GM18858 (cell line): ENCODE results near the gene SLC13A1.
"Not testable (repeated sequence)": the region's sequence is repeated elsewhere in the genome, so short reads cannot be mapped to it uniquely, and the experiment has no call there.

ENCODE experiments used
- ATAC-seq: cut with Tn5 transposase; IDR thresholded peaks from one replicate; pipeline ENCODE4 v1.9.1; 2021; ENCODE audit not compliant: unreplicated experiment

SLC13A1 gene

DNA sequence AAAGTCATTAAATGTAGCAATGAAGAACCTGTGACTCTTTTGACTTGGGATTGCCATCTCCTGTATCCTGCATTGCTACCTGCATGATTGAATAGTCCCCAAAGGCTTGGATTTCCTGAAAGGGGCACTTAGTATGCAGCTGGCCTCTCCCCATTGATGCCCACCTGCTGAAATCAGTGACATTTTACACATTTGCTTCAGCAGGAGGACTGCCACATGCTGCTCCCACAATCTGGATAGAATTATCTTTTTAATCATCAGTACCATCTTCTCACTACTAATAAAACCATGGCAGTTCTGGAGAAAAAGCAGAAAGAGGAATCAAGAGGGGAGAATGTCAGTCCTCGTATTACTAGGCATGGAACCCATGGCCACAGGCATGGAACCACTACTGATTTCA is 67.8 kb downstream of the SLC13A1 start:
- no peak for ATAC-seq

DNA sequence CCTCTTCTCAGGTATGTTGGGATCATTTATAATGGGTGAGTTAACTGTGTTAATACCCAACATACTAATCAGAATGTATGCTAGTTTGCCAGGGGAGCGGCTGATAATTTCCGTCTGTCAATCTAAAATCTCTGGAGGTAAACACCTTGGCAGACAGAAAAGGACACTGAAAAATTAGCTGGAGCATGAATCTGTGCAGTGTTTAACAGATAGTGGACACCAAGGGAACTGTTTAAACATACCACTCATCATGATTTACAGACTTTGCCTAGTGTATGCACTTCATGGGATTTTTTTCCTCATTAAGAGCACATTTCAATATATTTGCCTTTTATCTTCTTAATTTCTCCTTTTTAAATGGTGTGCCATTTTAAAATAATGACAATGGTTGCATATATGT is 68.2 kb downstream of the SLC13A1 start:
- ATAC-seq, result no peak

DNA sequence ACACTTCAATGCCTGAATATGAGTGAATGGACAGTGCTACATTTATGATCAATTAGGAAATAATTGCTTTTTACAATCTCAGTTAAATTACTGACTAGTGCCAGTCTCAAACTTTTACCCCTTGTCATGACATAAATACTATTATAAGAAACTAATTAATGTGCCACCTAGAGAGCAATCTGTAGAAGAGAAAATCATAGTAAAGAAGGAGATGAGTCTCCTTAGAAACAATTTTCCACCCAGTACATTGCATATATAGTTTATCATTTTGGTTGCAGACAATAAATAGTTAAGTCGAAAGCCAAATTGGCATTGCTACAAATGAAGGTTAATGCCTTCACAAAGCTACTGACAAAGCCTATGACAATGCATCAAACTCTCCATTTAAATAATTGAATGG is 68.6 kb downstream of the SLC13A1 start:
- no peak for ATAC-seq

DNA sequence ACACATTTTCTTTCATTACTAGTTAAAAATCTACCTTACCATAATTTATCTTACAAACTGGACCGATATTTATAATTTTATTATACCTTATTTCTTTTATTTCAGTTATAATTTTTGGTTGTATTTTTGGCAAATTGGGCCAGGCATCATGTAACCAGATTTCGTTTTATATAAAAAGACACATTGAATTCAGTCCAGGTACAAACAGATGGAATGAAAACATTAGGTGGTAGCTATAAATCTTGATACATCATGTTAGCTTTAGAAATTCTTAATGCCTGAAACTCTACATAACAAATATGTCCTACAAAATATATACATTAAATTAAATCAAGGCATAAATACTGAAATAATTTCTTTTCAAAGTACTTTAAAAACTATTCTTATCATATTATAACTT is 73.1 kb downstream of the SLC13A1 start:
- ATAC-seq, result no peak

DNA sequence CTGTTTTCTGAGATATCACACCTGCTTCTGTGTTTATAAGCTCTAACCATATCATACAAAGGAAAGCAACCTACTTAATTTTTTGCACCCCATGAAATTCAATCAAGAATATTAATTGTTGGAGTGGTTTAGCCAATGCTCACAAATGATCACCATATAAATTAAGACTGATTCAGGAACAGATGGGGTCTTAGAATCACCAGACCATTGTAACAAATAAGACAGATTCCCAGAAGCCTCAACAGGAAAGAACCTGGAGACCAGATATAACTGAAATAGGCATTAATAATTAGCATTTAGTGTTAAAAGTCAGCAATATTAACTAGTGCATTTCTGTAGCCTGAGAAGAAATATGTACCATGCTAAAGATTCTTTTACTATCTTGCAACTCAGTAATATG is 73.6 kb downstream of the SLC13A1 start:
- ATAC-seq, result no peak

DNA sequence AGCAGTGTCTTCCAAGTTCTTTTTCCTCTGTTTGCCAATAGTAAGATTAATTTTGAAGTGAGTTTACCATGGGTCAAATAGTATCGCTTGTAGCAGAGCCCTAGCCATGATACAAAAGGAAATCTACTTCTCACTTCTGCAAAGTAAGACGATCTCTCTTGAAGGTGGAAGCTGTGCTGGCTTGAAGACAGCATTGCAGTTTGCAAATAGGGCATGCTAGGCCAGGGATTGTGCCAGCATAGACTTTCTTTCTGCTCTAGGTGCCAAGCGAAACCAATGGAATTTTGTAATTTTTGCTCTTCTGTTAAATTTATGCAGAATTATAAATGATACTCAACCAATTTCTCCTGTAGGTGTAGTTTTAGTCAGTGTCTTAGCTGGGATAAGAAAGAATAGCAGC is 74.5 kb downstream of the SLC13A1 start:
- no peak for ATAC-seq

DNA sequence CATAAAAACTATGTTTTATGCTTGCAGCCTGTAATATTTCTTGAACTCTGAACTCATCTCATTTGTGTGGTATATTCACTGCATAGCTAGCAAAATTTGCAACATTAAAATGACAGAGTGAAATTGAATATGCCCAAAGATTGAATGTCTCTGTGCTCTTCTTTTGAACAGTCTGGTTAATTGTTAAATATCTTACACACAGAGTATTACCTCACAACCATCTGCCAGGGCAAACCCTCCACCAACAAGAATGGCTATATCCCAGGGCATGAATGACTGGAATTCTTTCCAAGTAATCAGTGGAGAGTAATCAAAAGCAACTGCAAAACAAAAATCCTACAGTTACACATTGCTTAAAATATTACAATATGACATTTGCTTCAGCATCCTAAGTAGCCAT is 76.9 kb downstream of the SLC13A1 start:
- ATAC-seq, result no peak

DNA sequence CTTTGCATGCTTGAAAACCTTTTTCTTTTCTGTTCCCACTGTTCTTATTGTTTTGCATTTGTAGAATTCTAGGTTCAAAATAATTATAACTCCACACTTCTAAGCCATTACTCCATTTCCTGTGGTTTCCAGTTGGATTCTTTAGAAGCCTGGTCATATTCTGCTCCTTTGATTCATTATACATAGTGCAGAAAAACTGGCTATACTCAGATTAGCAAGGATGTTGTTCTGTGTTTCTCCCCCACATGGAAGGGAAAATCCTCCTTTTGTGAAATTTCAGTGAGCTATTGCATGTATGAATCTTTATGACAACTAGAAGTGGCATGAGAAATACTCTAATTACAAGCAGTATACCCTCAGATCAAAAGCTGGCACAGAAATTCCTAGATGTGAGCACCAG is 79.5 kb downstream of the SLC13A1 start:
- ATAC-seq, result no peak

DNA sequence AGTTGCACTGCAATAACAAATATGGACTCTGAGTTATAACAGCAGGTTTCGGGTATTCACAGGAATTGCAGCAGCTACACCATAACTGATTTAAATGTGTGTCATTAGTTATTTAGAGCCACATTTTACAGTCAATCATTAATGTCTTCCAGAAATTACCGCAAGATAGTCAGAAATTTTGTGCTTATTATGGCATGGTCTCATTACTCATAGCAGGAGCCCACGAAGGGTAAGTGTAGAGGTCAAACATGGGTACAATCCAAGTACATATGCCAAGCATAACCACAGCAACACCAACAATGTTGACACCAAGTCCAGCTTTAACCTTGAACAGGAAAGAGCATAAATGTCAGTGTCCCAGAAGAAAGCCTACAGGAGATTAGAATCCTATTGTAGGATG is 84.4 kb downstream of the SLC13A1 start:
- no peak for ATAC-seq

DNA sequence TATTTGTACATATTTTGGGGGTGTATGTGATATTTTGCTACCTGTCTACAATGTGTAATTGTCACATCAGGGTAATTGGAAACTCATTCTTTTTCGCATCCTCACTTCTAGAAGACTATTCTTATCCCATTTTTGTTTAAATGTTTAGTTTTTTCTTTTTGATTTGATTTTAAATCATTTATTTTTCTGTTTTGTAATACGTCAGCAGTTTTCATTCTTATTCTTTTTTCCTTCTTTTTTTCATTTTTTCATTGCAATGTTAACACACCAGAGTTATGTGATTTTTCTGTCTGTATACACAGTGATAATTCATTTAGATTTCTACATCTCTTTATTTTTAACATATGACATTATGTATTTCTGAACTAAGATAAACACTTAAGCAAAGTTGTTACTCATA is 85.5 kb downstream of the SLC13A1 start:
- ATAC-seq, result no peak

DNA sequence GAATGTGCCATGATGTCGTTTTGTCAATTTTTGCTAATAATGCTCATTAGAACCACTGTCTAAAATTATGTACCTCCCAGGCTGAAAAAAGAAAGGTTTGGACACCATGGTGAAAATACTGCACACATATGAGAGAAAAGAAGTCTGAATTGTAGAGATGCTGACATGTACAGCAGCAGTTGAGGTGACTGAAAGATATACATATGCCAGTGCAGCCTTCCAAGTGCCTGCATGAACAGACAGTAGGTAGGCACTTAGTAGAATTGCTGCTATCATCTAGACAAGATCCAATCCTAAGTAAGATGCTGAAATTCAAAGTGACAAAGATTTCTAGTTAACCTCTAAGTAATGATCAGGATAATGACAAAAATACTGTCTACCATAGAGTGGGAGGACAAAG is 86.9 kb downstream of the SLC13A1 start:
- no peak for ATAC-seq

DNA sequence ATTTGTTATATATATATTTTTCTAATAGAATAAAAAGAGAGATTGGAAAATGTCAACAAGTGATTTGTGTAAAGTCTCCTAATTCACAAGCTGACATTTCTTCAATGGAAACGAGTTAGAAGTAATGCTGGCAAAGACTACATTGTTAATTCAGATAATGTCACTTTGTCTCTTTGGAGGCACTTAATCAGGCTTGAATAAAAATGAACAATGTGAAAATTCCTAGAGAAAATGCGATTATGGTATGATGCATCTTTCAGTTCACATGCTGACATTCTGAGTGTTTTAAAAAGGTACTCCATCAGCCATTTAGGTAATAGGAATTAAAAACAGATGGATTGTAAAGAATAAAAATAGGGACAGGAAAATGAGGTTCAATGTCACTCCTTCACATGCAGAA is 100.1 kb downstream of the SLC13A1 start:
- ATAC-seq, result no peak

DNA sequence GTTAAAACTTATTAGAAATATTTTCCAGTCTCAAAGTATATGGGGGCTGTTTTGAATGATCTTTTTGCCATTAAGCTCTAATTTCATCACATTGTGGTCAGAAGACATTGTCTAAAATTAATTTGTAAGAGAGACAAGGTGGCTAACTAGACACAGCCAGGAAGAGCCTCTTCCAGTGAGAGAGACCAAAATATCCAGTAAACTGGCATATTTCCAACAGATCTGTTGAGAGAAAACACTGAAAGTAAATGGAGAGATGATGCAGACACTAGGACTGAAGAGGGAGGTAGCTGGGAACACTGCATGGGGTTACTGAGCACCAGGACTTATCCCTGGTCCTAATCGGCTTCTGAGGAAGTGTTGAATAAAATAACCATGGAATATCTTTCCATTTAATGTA is 102.8 kb downstream of the SLC13A1 start:
- ATAC-seq, result no peak

DNA sequence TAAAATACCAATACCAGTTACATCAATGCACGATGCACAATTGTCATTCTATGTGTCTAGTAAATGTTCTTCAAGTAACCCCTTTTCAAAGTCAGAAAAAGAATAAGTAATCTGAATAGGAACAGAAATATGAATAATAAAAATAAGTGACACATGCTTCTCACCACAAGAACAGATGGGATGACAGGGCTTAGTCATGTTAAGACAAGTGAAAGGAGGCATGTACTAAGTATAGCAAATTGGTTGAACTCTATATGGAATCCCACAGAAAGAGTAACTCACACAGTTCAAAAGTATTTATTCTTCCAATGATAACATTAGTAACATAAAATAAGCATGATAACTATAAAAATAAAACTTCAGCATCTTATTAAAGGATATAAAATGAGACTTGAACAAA is 103.3 kb downstream of the SLC13A1 start:
- no peak for ATAC-seq

DNA sequence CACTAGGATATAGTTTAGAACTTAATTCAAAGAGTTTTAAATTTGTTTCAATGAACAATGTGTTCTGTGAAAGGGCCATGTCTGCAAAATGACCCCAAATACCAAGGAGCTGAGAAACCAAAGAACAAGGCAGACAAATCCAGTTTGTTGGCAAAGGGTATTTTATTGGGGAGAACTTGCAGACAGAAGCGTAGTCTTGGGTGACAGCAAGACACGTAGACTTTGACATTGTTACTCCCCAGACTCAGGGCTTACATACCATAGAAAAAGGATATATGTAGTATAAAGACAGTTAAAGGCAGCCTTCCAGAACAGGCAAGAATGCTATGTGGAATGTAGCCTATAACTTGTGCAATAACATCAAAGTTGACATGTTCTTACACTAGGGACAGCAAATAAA is 109.3 kb downstream of the SLC13A1 start:
- no peak for ATAC-seq

DNA sequence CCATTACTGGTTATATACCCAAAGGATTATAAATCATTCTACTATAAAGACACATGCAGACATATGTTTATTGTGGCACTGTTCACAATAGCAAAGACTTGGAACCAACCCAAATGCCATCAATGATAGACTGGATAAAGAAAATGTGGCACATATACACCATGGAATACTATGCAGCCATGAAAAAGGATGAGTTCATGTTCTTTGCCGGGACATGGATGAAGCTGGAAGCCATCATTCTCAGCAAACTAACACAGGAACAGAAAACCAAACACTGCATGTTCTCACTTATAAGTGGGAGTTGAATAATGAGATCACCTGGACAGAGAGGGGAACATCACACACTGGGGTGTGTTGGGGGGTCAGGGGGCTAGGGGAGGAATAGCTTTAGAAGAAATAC is 112.9 kb downstream of the SLC13A1 start:
- not testable (repeated sequence) for ATAC-seq

DNA sequence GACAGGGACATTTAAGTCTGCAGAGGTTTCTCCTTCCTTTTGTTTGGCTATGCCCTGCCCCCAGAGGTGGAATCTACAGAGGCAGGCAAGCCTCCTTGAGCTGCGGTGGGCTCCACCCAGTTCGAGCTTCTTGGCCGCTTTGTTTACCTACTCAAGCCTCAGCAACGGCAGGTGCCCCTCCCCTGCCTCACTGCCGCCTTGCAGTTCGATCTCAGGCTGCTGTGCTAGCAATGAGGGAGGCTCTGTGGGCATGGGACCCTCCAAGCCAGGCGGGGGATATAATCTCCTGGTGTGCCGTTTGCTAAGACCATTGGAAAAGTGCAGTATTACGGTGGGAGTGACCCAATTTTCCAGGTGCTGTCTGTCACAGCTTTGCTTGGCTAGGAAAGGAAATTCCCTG is 114.9 kb downstream of the SLC13A1 start:
- ATAC-seq, result not testable (repeated sequence)

DNA sequence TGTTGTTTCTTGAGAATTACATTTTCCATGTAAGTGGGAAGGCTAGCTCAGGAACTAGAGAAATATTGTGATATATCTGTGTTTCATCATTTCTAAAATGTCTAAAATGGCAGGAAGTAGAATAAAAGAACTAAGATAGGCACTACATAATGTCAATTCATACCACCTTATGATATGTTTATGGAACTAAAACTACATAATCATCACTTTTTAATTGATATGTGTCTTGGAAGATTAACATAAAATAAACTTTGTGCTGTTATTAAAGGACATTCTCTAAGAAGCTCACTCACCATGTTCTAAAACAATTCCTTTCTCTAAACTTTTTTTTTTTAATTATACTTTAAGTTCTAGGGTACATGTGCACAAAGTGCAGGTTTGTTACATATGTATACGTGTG is 120.7 kb downstream of the SLC13A1 start:
- ATAC-seq, result no peak

DNA sequence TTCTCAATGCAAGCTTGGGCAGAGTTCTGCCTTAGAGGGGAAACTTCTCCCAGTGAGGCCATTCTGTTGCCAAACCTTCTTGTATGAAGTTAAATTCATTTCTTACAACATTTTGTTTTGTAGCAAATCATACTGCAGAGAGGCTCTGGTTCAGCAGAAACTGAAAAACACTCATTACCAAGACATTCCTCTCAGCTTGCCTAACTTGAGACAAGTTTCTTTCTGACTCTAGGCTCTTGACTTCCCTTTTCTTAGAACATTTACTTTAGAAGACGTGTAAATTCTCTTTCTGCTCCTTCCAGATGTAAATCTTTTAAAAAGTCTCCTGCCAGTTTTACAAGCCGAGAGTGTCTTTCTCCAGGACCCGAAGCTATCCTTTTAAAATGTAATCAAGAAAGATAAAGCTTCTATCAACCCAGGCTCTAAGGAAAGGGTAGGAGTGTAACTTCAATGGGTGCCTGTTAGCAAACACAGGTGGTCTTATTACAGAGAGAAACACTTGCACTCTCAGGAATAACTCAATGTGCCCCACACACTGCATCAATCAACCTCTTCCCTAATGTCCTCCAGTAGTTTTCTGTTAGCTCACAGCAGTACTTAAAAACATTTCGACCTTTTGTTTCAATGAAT is 123.8 kb downstream of the SLC13A1 start:
- peak; percentile 83 for ATAC-seq

DNA sequence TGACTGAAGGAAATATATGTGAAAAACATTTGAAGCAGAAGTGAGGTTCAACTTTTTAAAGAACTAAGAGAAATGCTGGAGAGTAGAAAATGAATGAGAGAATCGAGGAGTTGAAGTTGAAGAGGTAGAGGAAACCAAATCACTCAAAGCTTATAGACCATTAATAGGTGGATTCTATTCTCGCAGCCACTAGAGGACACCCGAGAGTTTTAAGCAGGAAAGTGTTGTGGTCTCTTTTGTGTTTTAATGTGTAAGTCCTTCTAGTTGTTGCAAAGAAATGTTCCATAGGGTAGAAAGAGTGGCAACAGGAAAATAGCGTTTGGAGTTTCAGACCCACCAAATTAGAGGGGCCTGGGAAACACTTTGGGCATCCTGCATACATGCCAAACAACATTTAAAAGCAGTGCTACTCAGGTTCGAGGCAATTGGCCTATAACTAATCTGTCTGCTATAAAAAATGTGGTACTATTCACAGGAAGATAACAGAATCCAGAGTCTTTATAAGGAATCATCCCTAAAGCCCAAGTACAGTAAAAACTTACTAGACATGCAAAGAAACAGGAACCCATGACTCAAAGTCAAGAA is 129.0 kb downstream of the SLC13A1 start:
- peak; percentile 54 for ATAC-seq

DNA sequence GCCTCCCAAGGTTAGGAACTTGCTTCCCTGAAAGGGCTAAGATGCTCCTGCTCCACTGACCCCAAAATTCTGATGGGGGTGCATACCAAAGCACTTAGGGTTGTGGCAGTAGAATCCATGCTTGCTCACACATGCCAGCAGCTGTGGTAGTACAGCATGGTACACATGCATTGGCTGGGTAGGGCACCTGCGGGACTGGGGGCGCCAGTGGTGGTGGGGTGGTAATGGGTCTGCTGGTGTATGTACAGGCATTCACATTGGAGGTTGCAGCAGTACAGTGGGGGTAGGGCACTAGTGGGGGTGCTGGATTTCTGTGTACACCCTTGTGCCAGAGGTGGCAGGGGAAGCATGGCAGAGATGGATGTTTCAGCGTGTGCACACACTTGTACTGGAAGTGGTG is 132.0 kb downstream of the SLC13A1 start:
- no peak for ATAC-seq
